ENCODE measurements around the gene ALPG. TPM values are rescaled to one million over a fixed set of nuclear protein-coding genes. Genes with fewer than 3 reads are reported as not detected.
"Not testable (repeated sequence)": the region's sequence is repeated elsewhere in the genome, so short reads cannot be mapped to it uniquely, and the experiment has no call there.

ALPG gene
- total RNA-seq = not detected

DNA sequence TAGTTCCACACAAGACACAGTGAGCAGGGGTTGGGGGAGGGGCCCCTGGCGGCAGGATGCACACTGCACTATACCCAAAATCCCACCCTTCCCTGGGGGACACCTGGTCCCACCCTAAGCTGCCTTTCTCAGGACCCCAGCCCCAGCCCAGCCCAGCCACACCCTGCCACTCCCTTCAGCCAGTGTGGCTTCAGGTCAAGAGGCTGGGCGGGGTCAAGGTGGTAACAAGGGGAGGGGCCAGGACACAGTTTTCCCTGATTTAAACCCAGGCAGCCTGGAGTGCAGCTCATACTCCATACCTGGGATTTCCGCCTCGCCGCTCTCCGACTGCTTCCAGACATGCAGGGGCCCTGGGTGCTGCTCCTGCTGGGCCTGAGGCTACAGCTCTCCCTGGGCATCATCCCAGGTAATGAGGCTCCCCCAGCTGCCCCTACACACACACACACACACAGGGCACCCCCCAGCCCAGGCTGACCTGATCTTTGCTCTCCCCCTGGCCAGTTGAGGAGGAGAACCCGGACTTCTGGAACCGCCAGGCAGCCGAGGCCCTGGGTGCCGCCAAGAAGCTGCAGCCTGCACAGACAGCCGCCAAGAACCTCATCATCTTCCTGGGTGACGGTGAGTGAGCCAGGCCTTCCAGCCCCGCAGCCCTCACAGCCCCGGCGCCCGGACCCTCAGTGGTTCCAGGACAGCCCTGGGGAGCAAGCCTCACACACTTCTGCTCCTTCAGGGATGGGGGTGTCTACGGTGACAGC is at the start of gene ALPG:
TSS of gene ALPG (plus strand) at position 289 of the 755 bp plus-strand sequence. CDS start at position 340, 51 bp downstream.
- no peak for DNase-seq

GRCh38 chr2:232361646-232362045 is 45.0 kb upstream of the ALPG start:
- no peak for DNase-seq

DNA sequence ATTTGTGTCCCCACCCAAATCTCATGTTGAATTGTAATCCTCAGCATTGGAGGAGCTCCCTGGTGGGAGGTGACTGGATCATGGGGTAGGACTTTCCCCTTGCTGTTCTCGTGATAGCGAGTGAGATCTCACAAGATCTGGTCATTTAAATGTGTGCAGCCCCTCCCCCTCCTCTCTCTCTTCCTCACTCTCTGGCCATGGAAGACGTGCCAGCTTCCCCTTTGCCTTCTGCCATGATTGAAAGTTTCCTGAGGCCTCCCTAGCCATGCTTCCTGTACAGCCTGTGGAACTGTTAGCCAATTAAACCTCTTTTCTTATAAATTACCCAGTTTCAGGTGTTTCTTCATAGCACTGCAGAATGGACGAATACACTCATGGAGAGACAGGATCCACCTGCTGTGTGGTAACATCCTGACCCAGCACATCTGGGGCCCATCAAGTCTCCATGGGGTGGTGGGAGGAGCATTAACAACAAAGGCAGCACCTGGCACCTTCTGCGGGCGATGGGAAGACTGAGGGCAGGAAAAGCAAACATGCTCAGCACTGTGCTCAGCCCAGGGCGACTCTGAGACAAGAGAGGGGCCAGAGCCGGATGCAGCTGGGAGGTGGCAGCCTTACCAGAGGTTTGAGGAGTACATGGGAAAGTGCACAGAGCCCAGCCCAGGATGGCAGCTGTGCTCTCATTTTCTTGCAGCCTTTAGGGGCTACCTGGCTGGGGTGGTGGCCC is 44.3 kb upstream of the ALPG start:
- no peak for DNase-seq

DNA sequence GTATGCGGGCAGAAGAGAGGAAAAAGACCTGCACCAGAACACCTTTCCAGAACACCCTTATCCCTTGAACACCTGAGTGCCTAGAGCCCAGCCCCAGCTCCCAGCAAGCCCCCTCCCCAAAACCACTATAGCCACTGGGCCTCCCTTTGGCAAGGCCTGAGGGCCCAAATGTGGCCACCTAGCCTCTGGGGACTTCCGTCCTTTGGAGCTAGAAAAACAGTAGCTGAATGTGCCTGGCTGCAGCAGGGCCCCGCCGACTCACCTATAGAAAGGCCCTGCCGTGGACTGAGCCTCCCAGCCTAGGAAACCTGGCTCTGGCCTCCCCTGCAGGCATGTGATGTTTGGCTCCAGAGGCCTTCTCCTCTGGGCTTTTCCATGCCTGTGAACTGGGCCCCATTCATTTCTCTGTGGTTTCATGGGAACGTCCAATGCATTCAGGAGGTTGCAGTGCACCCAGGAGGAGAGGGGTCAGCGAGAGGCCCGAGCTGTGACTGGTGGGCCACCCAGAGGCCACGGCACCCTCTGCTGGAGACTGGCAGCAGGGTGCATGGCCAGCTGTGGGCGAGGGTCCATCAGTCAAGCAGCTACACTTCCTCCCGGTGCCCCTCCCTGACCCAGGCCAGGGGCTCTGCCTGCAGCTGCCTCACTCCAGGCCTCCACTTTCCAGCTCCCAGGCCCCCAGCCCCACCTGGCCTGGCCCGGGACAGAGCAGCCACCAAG is 43.4 kb upstream of the ALPG start:
- not testable (repeated sequence) for DNase-seq

DNA sequence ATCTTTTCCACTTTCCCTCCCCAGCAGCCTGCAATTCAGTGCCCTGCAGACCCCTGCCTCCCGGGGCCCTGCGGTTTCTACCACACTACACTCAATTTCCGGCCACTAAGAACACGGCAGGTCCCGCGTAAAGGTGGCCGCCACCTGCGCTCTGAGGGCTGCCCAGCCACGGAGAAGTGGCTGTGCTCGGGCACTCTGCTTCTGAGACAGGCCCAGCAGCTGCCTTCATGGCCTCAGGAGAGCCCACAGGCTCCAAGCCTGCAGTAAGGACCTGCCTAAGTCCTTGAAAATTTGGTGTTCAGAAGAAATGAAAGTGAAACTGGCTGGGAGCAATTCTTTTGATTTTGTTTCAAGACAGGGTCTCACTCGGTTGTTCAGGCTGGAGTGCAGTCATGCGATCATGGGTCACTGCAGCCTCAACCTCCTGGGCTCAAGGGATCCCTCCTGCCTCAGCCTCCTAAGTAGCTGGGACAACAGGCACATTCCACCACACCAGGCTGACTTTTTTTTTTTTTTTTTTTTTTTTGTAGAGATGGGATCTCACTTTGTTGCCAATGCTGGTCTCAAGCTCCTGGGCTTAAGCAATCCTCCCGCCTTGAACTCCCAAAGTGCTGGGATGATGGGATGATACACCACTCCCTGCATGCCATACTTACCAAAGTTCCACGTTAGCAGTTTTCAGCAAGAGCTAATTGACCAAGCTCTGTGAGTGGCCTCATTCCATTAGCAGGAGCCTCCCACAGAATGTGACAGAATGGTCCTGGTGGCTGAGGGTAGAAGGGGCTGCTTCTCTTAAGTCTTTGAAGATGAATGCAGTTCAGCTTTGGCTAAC is 42.6 kb upstream of the ALPG start:
- no peak for DNase-seq

DNA sequence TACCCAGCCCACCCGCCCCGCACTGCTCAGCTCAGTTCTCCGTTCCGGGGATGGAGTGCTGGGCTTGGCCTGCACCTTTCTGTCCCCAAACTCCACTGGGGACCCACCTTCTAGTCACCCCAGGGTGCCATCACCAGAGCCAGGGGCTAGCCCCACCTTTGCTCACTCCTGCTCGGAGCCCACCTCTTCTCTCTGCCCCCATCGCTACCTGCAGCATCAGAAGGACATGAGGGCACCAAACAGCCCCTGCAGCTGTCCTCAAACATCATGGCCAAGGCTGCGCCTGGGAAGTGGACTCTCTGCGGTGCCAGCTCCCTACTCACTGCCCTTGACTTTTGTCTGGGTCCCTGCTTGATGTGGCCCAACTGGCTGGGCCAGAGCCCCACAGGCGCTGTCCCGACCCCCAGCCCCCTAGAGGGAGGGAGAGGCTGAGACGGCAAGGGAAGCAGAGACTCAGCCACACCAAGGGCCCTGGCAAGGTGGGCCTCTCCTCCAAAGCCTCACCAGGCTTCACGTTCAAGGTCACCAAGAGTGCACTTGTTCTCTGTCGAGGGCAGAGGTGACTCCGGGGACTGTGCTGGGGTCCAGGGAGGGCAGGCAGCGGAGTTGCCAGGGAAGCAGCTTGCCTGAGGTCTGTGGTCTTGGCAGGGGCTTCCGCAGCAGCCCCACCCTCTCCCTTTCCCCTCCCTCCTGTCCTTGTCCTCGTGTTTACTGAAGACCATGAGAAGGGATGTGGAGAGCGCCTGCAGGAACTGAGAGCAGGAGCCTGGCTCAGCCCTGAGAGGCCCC is 41.6 kb upstream of the ALPG start:
- not testable (repeated sequence) for DNase-seq

GRCh38 chr2:232365621-232366321 is 40.9 kb upstream of the ALPG start:
- no peak for DNase-seq

GRCh38 chr2:232366461-232366860 is 40.2 kb upstream of the ALPG start:
- not testable (repeated sequence) for DNase-seq

DNA sequence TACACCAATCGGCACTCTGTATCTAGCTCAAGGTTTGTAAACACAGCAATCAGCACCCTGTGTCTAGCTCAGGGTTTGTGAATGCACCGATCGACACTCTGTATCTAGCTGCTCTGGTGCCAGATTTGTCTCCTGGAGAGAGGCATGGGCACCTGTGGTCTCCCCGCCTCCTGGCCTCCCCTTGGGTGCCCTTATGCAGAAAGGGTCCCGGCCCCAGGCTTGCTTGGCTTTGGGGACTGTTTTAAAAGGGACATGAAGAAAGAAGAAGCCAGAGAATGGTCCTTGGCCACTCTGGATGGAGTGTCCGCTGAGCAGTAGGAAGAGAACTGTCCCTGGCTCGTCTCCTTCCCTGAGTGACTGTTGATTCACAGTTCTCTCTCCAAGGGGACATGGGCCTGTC is 39.6 kb upstream of the ALPG start:
- DNase-seq = no peak

GRCh38 chr2:232367591-232368233 is 38.9 kb upstream of the ALPG start:
- DNase-seq = no peak

GRCh38 chr2:232368311-232368731 is 38.3 kb upstream of the ALPG start:
- no peak for DNase-seq

DNA sequence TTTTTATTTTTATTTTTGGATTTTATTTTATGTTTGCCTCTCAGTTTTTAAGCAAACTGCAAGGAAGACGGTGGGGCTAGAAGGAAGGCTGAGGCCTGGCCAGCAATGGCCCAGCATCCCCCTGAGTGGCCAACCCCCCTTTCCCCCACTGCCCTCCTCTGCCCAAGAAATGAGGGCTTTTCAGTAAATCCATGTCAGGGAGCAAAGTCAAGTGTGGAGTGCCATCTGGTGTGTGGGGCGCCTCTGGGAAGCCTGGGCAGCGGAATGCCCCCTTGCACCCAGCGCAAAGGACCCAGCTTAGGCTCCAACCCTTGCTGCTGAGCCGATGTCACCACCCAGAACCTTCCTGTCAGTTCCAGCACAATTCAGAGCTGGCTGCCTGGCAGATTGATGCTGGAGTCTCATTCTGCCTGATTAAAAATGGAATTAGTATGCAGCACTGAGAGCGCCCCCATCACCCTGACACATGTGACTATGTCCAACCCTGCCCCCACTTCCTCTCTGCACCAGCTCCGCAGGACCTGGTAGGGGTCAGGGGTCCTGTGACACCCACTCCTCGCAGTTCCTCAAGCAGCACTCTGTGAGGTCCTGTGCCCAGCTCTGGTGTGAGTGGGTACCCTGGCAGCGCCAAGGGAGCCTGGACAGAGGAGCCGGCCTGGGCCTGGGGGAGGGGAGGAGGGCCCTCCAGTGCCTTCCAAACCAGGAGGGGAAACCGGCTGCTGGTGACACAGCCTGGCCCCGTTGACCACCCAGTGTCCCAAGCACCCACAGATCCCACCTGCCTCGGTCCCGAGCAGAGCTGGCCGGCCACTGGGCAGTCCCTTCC is 37.3 kb upstream of the ALPG start:
- no peak for DNase-seq

GRCh38 chr2:232370007-232370406 is 36.6 kb upstream of the ALPG start:
- DNase-seq = not testable (repeated sequence)

GRCh38 chr2:232372231-232373208 is 34.1 kb upstream of the ALPG start:
- no peak for DNase-seq

GRCh38 chr2:232374356-232374755 is 32.3 kb upstream of the ALPG start:
- DNase-seq = no peak

DNA sequence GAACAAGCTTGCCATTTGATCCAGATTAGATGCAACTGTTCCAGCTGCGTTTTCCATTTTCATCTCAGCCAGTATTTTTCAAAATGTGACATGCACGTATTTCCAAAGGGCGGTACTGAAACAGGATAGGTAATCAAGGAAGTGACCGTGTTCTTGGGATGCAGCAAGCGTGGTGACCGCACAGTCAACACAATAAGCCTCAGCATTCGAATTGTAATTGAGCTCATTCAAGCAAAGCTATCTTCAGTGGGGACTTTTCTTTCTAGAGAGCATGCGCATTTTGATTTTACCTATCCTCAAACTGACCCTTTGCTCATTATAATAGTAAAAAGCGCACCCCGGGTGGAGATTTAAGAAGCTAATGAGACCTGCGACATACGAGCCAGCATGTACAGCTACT is 31.5 kb upstream of the ALPG start:
- no peak for DNase-seq

DNA sequence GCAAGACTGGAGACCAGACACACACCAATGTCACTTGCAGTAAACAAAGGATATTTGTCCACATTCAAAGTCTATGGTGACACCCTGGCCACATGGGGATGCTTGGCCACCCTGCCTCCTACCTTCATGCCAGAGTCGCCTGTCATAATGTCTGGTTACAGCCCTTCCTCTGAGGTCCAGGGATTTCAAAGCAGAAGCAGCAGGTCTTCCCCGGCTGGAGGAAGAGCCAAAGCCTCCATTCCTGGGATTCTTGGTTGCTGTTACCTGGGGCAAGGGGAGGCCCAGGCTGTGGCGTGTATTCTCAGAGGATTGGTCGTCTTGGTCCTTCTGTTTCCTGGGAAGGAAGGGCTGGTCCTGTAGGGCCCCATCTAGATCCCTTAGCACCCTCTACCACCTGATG is 30.4 kb upstream of the ALPG start:
- DNase-seq = no peak

GRCh38 chr2:232376713-232377112 is 29.9 kb upstream of the ALPG start:
- DNase-seq = no peak
